CD8-positive, alpha-beta memory T cell (primary cell): ENCODE results near the gene EPS8L1. TPM values are rescaled to one million over a fixed set of nuclear protein-coding genes. Genes with fewer than 3 reads are reported as not detected.

Experiments used
- CTCF ChIA-PET: fragments of 350-600 bp; sonication (Branson Sonifier 250); formaldehyde crosslinking; loops from one replicate; lab custom pipeline; 2021; ENCODE audit warnings: antibody characterized with exemption; lab: Charles Lee
- POLR2A ChIA-PET: fragments of 350-600 bp; sonication (Branson Sonifier 250); formaldehyde crosslinking; loops from one replicate; lab custom pipeline; 2021; ENCODE audit warnings: antibody characterized with exemption; lab: Charles Lee
- DNase-seq, 5 donors: peaks; one replicate each; pipeline versions ENCODE4 v3.0.0 to v3.0.0-alpha.2; 2020 to 2022; ENCODE audit warnings: mixed read lengths in 1 of 5
- H3K27ac ChIP-seq: one replicate; pipeline ENCODE4 v1.7.0; 2013; ENCODE audit warnings: low read depth, mild to moderate bottlenecking, low read length, moderate library complexity
- H3K27me3 ChIP-seq: 2 replicates; pipeline ENCODE4 v1.7.0; 2013; ENCODE audit warnings: low read length, mild to moderate bottlenecking; ENCODE audit not compliant: insufficient read depth, poor library complexity, severe bottlenecking
- H3K36me3 ChIP-seq: 2 replicates; pipeline ENCODE4 v1.7.0; 2013; ENCODE audit warnings: mild to moderate bottlenecking, low read length, moderate library complexity; ENCODE audit not compliant: insufficient read depth
- H3K4me1 ChIP-seq: 2 replicates; pipeline ENCODE4 v1.7.0; 2013; ENCODE audit warnings: mild to moderate bottlenecking, low read length, moderate library complexity; ENCODE audit not compliant: insufficient read depth
- H3K4me3 ChIP-seq: 2 replicates; pipeline ENCODE4 v1.7.0; 2013; ENCODE audit warnings: mild to moderate bottlenecking, low read length
- H3K9me3 ChIP-seq: 2 replicates; pipeline ENCODE4 v1.7.0; 2013; ENCODE audit warnings: mild to moderate bottlenecking, low read length
- H3K27ac Mint-ChIP-seq, 8 donors: one replicate each; pipeline ENCODE4 v1.8.0; 2020 to 2021; ENCODE audit warnings: mixed read lengths in 8 of 8, mild to moderate bottlenecking in 6 of 8, inconsistent platforms in 3 of 8, moderate library complexity in 3 of 8
- H3K27me3 Mint-ChIP-seq, 2 donors: one replicate each; pipeline ENCODE4 v1.8.0; 2020 to 2021; ENCODE audit warnings: mixed read lengths in 2 of 2, mild to moderate bottlenecking in 1 of 2, moderate library complexity in 1 of 2
- H3K36me3 Mint-ChIP-seq, 3 donors: one replicate each; pipeline ENCODE4 v1.8.0; 2020 to 2021; ENCODE audit warnings: mixed read lengths in 3 of 3, inconsistent platforms in 1 of 3, mild to moderate bottlenecking in 1 of 3
- H3K4me1 Mint-ChIP-seq, 3 donors: one replicate each; pipeline ENCODE4 v1.8.0; 2020 to 2021; ENCODE audit warnings: mixed read lengths in 3 of 3, inconsistent platforms in 1 of 3, mild to moderate bottlenecking in 1 of 3
- H3K4me3 Mint-ChIP-seq, 7 donors: one replicate each; pipeline ENCODE4 v1.8.0; 2020 to 2021; ENCODE audit warnings: mixed read lengths in 7 of 7, mild to moderate bottlenecking in 6 of 7, moderate library complexity in 4 of 7, inconsistent platforms in 2 of 7
- H3K9me3 Mint-ChIP-seq, 5 donors: one replicate each; pipeline ENCODE4 v1.8.0; 2020 to 2022; ENCODE audit warnings: mixed read lengths in 5 of 5, mild to moderate bottlenecking in 3 of 5, moderate library complexity in 2 of 5, inconsistent platforms in 1 of 5
- polyA plus RNA-seq: library from polyadenylated mRNA; unstranded; fragments of 300-500 nt; fragmentation: Illumina TruSeq; gene quantifications from one replicate; pipeline ENCODE4 v1.2.3, GENCODE V29; 2021
- total RNA-seq, 2 experiments: library from RNA; stranded (reverse); gene quantifications; one replicate each; pipeline ENCODE4 v1.2.3, GENCODE V29; 2021

EPS8L1 gene
- total and polyA plus RNA-seq, 3 experiments from 2014 or later, result 0.27 to 0.74 (median 0.28) TPM

DNA sequence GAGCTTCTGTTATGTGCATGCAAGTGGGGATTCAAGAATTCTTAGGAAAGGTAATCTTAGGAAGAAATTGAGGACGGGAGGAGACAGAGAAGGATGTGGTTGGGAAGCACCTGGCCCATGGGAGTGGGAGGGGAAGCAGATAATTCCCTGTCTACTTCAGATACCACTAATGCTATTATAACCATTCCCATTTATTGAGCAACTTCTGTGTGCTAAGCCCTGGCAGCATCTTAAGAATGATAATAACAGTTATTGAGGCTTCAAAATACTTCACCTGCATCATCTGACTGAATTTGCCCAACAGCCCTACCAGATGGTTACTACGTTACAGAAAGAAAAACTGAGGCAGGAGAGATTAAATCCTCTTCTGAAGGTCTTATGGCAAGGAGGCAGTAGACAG lies 1.4 kb downstream of the EPS8L1 start:
- H3K36me3 Mint-ChIP-seq, result no peaks in the 10 kb centered on the region
- H3K9me3 Mint-ChIP-seq, result peaks cover 0 to 16% (median 5%) of the 10 kb centered on the region in 5 donors
- H3K4me3 Mint-ChIP-seq, result peak overlapping the region in 1 of 7 donors; percentile 32
- H3K9me3 ChIP-seq, result no peaks in the 10 kb centered on the region
- no peak overlapping the region for H3K27ac ChIP-seq
- H3K4me1 ChIP-seq, result peaks cover 23% of the 10 kb centered on the region
- POLR2A ChIA-PET, result no interaction called here
- CTCF ChIA-PET, result no interaction called here
- peaks cover 11 to 28% (median 17%) of the 10 kb centered on the region in 3 donors for H3K4me1 Mint-ChIP-seq
- no peak overlapping the region for H3K4me3 ChIP-seq
- H3K27me3 Mint-ChIP-seq, result peaks cover 47 to 65% of the 10 kb centered on the region in 2 donors
- H3K27ac Mint-ChIP-seq, result no peak overlapping the region
- H3K27me3 ChIP-seq, result peaks cover 9% of the 10 kb centered on the region
- no peaks in the 10 kb centered on the region for H3K36me3 ChIP-seq
- DNase-seq, result no peak

DNA sequence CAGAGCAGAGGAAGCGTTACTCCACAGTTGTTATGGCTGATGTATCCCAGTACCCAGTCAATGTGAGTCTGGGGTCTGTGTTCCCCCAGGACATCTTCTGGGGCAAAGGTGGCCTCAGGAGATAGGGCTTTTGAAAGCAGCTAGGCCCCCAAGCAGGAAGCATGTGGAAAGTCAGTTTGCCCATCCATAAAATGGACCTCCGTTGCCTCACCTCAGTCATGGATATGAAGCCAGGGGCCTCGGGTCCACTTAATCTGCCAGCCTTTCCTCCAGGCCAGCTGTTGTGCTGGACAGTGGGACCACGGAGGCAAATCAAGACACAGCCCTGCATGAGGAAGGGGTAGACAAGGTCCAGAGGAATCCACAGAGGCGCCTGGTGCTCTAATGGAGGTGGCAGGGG lies 3.3 kb downstream of the EPS8L1 start:
- H3K4me1 ChIP-seq, result peaks cover 28% of the 10 kb centered on the region
- peaks cover 0 to 5% (median 0%) of the 10 kb centered on the region in 5 donors for H3K9me3 Mint-ChIP-seq
- H3K4me1 Mint-ChIP-seq, result peaks cover 16 to 34% (median 22%) of the 10 kb centered on the region in 3 donors
- DNase-seq, result no peak
- H3K36me3 ChIP-seq, result no peaks in the 10 kb centered on the region
- H3K4me3 ChIP-seq, result no peak overlapping the region
- H3K27me3 ChIP-seq, result peaks cover 23% of the 10 kb centered on the region
- H3K4me3 Mint-ChIP-seq, result peak overlapping the region in 6 of 7 donors; percentile 15 to 71 (median 46)
- POLR2A ChIA-PET, result no interaction called here
- CTCF ChIA-PET, result no interaction called here
- no peaks in the 10 kb centered on the region for H3K36me3 Mint-ChIP-seq
- H3K27ac Mint-ChIP-seq, result no peak overlapping the region
- no peaks in the 10 kb centered on the region for H3K9me3 ChIP-seq
- no peak overlapping the region for H3K27ac ChIP-seq
- peaks cover 45 to 67% of the 10 kb centered on the region in 2 donors for H3K27me3 Mint-ChIP-seq

DNA sequence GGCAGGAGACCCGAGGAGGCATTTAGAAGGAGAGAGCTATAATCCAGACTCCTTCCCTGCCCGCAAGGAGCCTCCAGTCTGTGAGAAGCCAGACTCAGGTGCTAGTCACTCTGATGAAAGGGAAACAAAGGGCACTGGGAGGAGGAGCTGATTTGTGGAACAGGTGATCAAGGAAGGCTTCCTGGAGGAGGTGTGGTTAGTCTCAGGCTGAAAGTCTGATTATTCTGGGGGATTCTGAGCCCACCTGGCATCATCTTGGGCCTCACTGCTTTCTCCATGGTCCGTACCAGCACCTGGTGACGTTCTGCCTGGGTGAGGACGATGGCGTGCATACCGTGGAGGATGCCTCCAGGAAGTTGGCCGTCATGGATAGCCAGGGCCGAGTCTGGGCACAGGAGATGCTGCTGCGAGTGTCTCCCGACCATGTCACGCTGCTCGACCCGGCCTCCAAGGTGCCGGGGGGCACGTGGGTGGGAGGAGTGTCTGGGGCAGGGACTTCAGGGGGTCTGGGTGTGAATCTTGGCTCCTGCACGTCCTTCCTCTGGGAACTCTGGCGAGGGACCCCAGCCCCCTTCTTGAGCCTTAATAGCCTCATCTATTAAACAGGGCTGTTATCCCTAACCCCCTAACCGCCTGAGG lies 3.9 kb downstream of the EPS8L1 start:
- H3K4me3 Mint-ChIP-seq, result peak overlapping the region in 4 of 7 donors; percentile 45 to 86 (median 73)
- H3K27me3 ChIP-seq, result peaks cover 23% of the 10 kb centered on the region
- DNase-seq, result no peak
- H3K36me3 Mint-ChIP-seq, result no peaks in the 10 kb centered on the region
- peaks cover 46 to 68% of the 10 kb centered on the region in 2 donors for H3K27me3 Mint-ChIP-seq
- no peaks in the 10 kb centered on the region for H3K9me3 ChIP-seq
- H3K27ac Mint-ChIP-seq, result peak overlapping the region in 1 of 8 donors; percentile 74
- ChIA-PET CTCF (no interaction called here), POLR2A (interaction anchor here (0.7 to 0.8 kb wide), 2 partner anchors 36 to 1235 kb away, joined by 3 read pairs; partner anchors contain the start of gene ZSCAN5A)
- H3K36me3 ChIP-seq, result no peaks in the 10 kb centered on the region
- no peak overlapping the region for H3K4me3 ChIP-seq
- no peak overlapping the region for H3K27ac ChIP-seq
- peaks cover 28% of the 10 kb centered on the region for H3K4me1 ChIP-seq
- peaks cover 0 to 2% (median 0%) of the 10 kb centered on the region in 5 donors for H3K9me3 Mint-ChIP-seq
- H3K4me1 Mint-ChIP-seq, result peaks cover 16 to 34% (median 22%) of the 10 kb centered on the region in 3 donors

DNA sequence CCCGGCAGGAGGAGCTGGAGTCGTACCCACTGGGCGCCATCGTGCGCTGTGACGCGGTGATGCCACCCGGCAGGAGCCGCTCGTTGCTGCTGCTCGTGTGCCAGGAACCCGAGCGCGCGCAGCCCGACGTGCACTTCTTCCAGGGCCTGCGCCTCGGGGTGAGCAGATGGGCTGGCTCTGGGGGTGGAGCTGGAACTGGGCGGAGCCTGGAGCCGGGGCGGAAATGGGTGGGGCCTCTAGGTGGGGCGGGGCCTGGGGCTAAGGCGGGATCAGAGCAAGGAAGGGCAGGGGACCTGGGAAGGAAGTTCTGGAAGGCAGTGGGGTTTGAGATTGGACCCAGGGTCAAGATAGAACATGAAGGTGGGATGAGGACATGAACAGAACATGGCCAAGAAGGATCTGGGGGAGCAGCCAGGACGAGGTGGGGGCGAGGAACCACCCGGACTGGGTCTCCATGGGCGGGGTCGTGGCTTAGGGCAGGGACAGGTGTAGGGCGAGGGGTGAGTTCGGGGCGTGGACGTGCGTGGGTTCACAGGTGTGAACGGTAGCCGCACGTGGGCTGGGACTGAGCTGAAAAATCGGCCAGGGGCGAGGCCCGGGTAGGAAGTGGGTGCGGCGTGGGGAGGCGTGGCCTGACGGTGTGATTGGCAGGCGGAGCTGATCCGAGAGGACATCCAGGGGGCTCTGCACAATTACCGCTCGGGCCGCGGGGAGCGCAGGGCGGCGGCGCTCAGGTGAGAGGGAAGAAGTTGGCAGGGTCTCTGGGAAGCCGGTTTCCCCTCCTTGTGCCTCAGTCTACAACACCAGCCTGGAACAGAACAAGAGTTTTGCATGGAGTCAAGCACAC lies 4.7 kb downstream of the EPS8L1 start:
- H3K4me1 ChIP-seq, result peaks cover 28% of the 10 kb centered on the region
- H3K4me3 ChIP-seq, result peak overlapping the region; percentile 90
- CTCF ChIA-PET, result interaction anchor here (0.6 to 0.9 kb wide), 2 partner anchors 61 to 424 kb away, joined by 4 read pairs; no protein-coding TSS in a partner anchor
- peaks cover 42 to 68% of the 10 kb centered on the region in 2 donors for H3K27me3 Mint-ChIP-seq
- no peaks in the 10 kb centered on the region for H3K36me3 Mint-ChIP-seq
- peak; percentile 43 to 64 (median 52) for DNase-seq
- peak overlapping the region; percentile 70 for H3K27ac ChIP-seq
- peaks cover 16 to 34% (median 22%) of the 10 kb centered on the region in 3 donors for H3K4me1 Mint-ChIP-seq
- peaks cover 0 to 2% (median 0%) of the 10 kb centered on the region in 5 donors for H3K9me3 Mint-ChIP-seq
- H3K9me3 ChIP-seq, result no peaks in the 10 kb centered on the region
- H3K36me3 ChIP-seq, result no peaks in the 10 kb centered on the region
- H3K27me3 ChIP-seq, result peaks cover 20% of the 10 kb centered on the region
- peak overlapping the region in 7 of 8 donors; percentile 17 to 89 (median 71) for H3K27ac Mint-ChIP-seq
- POLR2A ChIA-PET, result interaction anchor here (0.6 to 1.4 kb wide), 4 partner anchors 16 to 1234 kb away, joined by 3 to 4 read pairs (median 4); partner anchors contain the start of genes RDH13 and ZSCAN5A
- H3K4me3 Mint-ChIP-seq, result peak overlapping the region; percentile 83 to 93 (median 86)

DNA sequence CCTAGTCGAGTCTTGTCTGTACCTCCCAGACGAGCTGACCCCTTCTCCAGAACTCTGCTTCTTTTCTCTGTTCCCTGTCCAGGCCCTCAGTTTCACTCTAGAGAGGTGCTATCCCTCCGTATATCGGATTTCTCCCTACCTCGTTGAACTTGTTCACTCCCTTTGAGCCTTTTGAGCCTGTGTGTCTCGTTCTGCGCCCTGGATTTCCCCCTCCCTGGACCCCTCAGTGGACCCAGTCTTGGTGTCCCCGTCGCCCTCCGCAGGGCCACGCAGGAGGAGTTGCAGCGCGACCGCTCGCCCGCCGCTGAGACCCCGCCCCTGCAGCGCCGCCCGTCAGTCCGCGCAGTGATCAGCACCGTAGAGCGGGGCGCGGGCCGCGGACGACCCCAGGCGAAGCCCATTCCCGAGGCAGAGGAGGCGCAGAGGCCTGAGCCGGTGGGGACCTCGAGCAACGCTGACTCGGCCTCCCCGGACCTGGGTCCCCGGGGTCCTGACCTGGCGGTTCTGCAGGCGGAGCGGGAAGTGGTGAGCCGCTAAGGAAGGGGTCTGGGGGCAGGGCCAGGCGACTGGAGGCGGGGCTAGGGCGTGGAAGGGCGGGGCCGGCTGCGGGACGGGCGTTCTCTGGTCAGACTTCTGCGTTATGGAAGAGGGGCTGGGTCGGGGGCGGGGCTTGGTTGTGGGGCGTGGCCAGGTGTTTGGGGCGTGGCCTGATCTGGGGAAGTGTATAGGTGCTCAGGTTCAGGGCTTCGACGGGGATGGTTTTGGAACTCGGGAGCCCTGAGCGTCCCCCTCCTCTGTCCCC lies 5.5 kb downstream of the EPS8L1 start:
- peak overlapping the region; percentile 70 for H3K27ac ChIP-seq
- POLR2A ChIA-PET, result interaction anchor here (0.6 to 1.4 kb wide), 3 partner anchors 17 to 36 kb away, joined by 3 to 4 read pairs (median 4); partner anchors contain the start of genes PPP1R12C and RDH13
- H3K27me3 ChIP-seq, result peaks cover 18% of the 10 kb centered on the region
- peaks cover 0 to 2% (median 0%) of the 10 kb centered on the region in 5 donors for H3K9me3 Mint-ChIP-seq
- peak; percentile 84 to 90 (median 87) for DNase-seq
- peak overlapping the region in 6 of 8 donors; percentile 31 to 89 (median 62) for H3K27ac Mint-ChIP-seq
- peak overlapping the region; percentile 90 for H3K4me3 ChIP-seq
- no peaks in the 10 kb centered on the region for H3K36me3 ChIP-seq
- CTCF ChIA-PET, result interaction anchor here (0.6 to 0.9 kb wide), 2 partner anchors 60 to 423 kb away, joined by 4 read pairs; no protein-coding TSS in a partner anchor
- H3K4me3 Mint-ChIP-seq, result peak overlapping the region; percentile 83 to 93 (median 86)
- H3K36me3 Mint-ChIP-seq, result no peaks in the 10 kb centered on the region
- peaks cover 49 to 73% of the 10 kb centered on the region in 2 donors for H3K27me3 Mint-ChIP-seq
- H3K4me1 Mint-ChIP-seq, result peaks cover 16 to 37% (median 22%) of the 10 kb centered on the region in 3 donors
- peaks cover 28% of the 10 kb centered on the region for H3K4me1 ChIP-seq
- H3K9me3 ChIP-seq, result no peaks in the 10 kb centered on the region

DNA sequence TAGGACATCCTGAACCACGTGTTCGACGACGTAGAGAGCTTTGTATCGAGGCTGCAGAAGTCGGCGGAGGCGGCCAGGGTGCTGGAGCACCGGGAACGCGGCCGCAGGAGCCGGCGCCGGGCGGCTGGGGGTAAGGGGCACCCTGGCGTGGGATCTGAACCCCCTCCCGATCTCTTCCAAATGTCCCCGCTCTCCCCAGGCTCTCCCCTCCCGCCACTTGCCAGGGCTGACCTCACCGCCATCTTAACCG lies 6.0 kb downstream of the EPS8L1 start:
- H3K4me3 Mint-ChIP-seq, result peak overlapping the region; percentile 83 to 93 (median 86)
- no peaks in the 10 kb centered on the region for H3K36me3 Mint-ChIP-seq
- DNase-seq, result no peak
- Histone ChIP-seq H3K36me3 (no peaks in the 10 kb centered on the region), H3K27ac (no peak overlapping the region), H3K27me3 (peaks cover 19% of the 10 kb centered on the region), H3K4me1 (peaks cover 29% of the 10 kb centered on the region), H3K4me3 (peak overlapping the region; percentile 90), H3K9me3 (no peaks in the 10 kb centered on the region)
- H3K4me1 Mint-ChIP-seq, result peaks cover 16 to 37% (median 22%) of the 10 kb centered on the region in 3 donors
- POLR2A ChIA-PET, result interaction anchor here (0.9 to 1.4 kb wide), 2 partner anchors 19 to 35 kb away, joined by 3 to 4 read pairs; partner anchors contain the start of genes PPP1R12C and RDH13
- H3K27ac Mint-ChIP-seq, result peak overlapping the region in 4 of 8 donors; percentile 46 to 89 (median 62)
- peaks cover 0 to 2% (median 0%) of the 10 kb centered on the region in 5 donors for H3K9me3 Mint-ChIP-seq
- H3K27me3 Mint-ChIP-seq, result peaks cover 45 to 69% of the 10 kb centered on the region in 2 donors
- CTCF ChIA-PET, result no interaction called here
